ENCODE data around the gene MCEMP1. TPM values are rescaled to one million over a fixed set of nuclear protein-coding genes. Genes with fewer than 3 reads are reported as not detected.
A peak's percentile ranks its signal among the peaks of the same experiment; 100 is the strongest.
"Not testable (repeated sequence)": the region's sequence is repeated elsewhere in the genome, so short reads cannot be mapped to it uniquely, and the experiment has no call there.

MCEMP1 gene
- total RNA-seq, 2 donors from 2014 or later = not detected

- peaks cover 22 to 33% of the 10 kb centered on the region in 2 donors for H3K4me1 Mint-ChIP-seq (ENCODE audit: low read depth in 2 of 2)
- peak overlapping the region; percentile 51 for H3K4me3 Mint-ChIP-seq
- no peaks in the 10 kb centered on the region for H3K27me3 Mint-ChIP-seq
- ATAC-seq (no peak), DNase-seq (ENCODE audit: low spot score) (no peak)
- H3K9me3 Mint-ChIP-seq = peaks cover 6% of the 10 kb centered on the region
- peaks cover 9% of the 10 kb centered on the region for H3K36me3 Mint-ChIP-seq
- no peak overlapping the region for H3K27ac Mint-ChIP-seq
Observed at GRCh38 chr19:7638802-7639465, 38.0 kb upstream of the MCEMP1 start.

DNA sequence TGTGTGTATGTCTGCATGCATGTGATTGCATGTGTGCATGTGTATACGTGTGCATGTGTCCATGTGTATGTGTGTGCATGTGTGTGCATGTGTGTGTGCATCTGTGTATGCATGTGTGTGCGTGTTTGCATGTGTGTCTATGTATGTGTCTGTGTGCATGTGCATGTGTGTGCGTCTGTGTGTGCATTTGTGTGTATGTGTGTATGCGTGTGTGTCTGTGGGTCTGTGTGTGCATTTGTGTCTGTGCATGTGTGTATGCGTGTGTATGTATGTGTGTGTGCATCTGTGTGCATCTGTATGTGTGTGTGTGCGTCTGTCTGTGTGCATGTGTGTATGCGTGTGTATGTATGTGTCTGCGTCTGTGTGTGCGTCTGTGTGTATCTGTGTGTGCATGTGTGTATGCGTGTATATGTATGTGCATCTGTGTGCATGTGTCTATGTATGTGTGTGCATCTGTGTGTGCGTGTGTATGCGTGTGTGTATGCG is 37.0 kb upstream of the MCEMP1 start:
- peaks cover 6% of the 10 kb centered on the region for H3K9me3 Mint-ChIP-seq
- H3K4me1 Mint-ChIP-seq (ENCODE audit: low read depth in 2 of 2) = peaks cover 22 to 29% of the 10 kb centered on the region in 2 donors
- ATAC-seq (no peak), DNase-seq (ENCODE audit: low spot score) (no peak)
- peak overlapping the region; percentile 32 for H3K4me3 Mint-ChIP-seq
- H3K36me3 Mint-ChIP-seq = peaks cover 9% of the 10 kb centered on the region
- H3K27ac Mint-ChIP-seq = no peak overlapping the region
- H3K27me3 Mint-ChIP-seq = no peaks in the 10 kb centered on the region

DNA sequence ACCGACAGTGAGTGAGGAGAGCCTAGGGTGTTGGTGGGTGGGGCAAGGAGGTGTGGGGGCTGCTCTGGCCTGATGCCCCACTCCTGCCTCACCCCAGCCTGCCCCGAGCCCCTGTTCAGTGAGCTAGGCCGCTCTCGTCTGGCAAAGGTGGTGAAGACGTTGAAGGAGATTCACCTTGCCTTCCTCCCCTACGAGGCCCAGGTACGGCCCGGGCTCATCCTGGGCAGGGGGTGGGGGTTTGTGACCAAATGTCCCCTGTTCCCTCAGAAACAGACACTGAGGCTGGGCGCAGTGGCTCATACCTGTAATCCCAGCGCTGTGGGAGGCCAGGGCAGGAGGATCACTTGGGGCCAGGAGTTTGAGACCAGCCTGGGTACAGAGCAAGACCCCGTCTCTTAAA is 36.1 kb upstream of the MCEMP1 start:
- no peak for DNase-seq (ENCODE audit: low spot score)
- ATAC-seq = no peak
- peaks cover 22 to 30% of the 10 kb centered on the region in 2 donors for H3K4me1 Mint-ChIP-seq (ENCODE audit: low read depth in 2 of 2)
- no peak overlapping the region for H3K27ac Mint-ChIP-seq
- H3K27me3 Mint-ChIP-seq = no peaks in the 10 kb centered on the region
- no peak overlapping the region for H3K4me3 Mint-ChIP-seq
- H3K36me3 Mint-ChIP-seq = peaks cover 9% of the 10 kb centered on the region
- H3K9me3 Mint-ChIP-seq = peaks cover 6% of the 10 kb centered on the region

- no peak overlapping the region for H3K4me3 Mint-ChIP-seq
- DNase-seq (ENCODE audit: low spot score) (no peak), ATAC-seq (no peak)
- H3K9me3 Mint-ChIP-seq = peaks cover 6% of the 10 kb centered on the region
- H3K4me1 Mint-ChIP-seq (ENCODE audit: low read depth in 2 of 2) = peaks cover 25% of the 10 kb centered on the region in 2 donors
- H3K27me3 Mint-ChIP-seq = no peaks in the 10 kb centered on the region
- no peak overlapping the region for H3K27ac Mint-ChIP-seq
- peaks cover 9% of the 10 kb centered on the region for H3K36me3 Mint-ChIP-seq
Observed at GRCh38 chr19:7641290-7642276, 35.3 kb upstream of the MCEMP1 start.

- Mint-ChIP-seq H3K4me3 (no peak overlapping the region), H3K27me3 (no peaks in the 10 kb centered on the region), H3K27ac (no peak overlapping the region), H3K9me3 (peaks cover 6% of the 10 kb centered on the region), H3K4me1 (ENCODE audit: low read depth in 2 of 2) (peaks cover 23 to 24% of the 10 kb centered on the region in 2 donors), H3K36me3 (peaks cover 9% of the 10 kb centered on the region)
- ATAC-seq = no peak
- DNase-seq (ENCODE audit: low spot score) = no peak
Observed at GRCh38 chr19:7642295-7643030, 34.4 kb upstream of the MCEMP1 start.

DNA sequence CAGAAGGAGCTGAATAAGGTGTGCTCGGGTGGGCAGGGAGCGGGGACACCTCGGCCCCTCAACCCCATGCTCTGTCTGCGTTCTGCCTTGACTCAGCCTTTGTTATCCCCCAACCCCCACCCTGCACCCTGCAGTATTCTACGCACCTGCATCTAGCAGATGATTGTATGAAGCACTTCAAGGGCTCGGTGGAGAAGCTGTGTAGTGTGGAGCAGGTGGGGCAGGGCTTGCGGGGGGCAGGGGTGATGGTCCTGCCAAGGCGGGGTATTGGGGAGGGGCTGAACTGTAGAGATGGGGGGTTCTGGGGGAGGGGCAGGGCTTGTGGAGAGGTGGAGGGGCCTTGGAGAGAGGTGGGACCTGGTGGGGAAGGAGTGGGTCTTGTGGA is 33.9 kb upstream of the MCEMP1 start:
- Mint-ChIP-seq H3K27me3 (no peaks in the 10 kb centered on the region), H3K4me1 (ENCODE audit: low read depth in 2 of 2) (peaks cover 19 to 20% of the 10 kb centered on the region in 2 donors), H3K27ac (no peak overlapping the region), H3K36me3 (peaks cover 9% of the 10 kb centered on the region), H3K4me3 (no peak overlapping the region), H3K9me3 (peaks cover 6% of the 10 kb centered on the region)
- DNase-seq (ENCODE audit: low spot score) (no peak), ATAC-seq (no peak)

DNA sequence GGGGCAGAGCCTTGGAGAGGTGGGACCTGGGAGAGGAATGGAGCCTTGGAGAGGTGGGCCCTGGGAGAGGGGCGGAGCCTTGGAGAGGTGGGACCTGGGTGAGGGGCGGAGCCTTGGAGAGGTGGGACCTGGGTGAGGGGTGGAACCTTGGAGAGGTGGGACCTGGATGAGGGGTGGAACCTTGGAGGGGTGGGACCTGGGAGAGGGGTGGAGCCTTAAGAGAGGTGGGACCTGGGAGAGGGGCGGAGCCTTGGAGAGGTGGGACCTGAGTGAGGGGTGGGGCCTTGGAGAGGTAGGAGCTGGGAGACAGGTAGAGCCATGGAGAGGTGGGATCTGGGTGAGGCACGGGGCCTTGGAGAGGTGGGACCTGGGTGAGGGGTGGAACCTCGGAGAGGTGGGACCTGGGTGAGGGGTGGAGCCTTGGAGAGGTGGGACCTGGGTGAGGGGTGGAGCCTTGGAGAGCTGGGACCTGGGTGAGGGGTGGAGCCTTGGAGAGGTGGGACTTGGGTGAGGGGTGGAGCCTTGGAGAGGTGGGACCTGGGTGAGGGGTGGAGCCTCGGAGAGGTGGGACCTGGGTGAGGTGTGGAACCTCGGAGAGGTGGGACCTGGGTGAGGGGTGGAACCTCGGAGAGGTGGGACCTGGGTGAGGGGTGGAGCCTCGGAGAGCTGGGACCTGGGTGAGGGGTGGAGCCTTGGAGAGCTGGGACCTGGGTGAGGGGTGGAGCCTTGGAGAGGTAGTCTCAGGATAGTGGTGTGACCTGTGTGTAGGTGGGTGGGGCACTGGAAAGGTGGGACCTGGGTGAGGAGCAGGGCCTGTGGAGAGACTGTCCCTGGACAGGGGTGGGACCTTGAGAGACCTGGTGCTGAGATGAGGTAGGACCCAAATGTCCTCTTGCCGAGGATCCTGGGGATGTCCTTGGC is 33.0 kb upstream of the MCEMP1 start:
- DNase-seq (ENCODE audit: low spot score); H3K36me3 Mint-ChIP-seq; H3K9me3 Mint-ChIP-seq; H3K4me3 Mint-ChIP-seq; H3K27ac Mint-ChIP-seq; H3K27me3 Mint-ChIP-seq; ATAC-seq: not testable (repeated sequence)
- H3K4me1 Mint-ChIP-seq (ENCODE audit: low read depth in 2 of 2) = peaks cover 16 to 19% of the 10 kb centered on the region in 2 donors

GRCh38 chr19:7644550-7644877 is 32.4 kb upstream of the MCEMP1 start:
- ATAC-seq (no peak), DNase-seq (ENCODE audit: low spot score) (no peak)
- Mint-ChIP-seq H3K4me1 (ENCODE audit: low read depth in 2 of 2) (peaks cover 14 to 16% of the 10 kb centered on the region in 2 donors), H3K27me3 (no peaks in the 10 kb centered on the region), H3K36me3 (peaks cover 9% of the 10 kb centered on the region), H3K27ac (peak overlapping the region in 1 of 2 donors; percentile 54), H3K9me3 (peaks cover 6% of the 10 kb centered on the region), H3K4me3 (no peak overlapping the region)

- H3K4me3 Mint-ChIP-seq = no peak overlapping the region
- no peaks in the 10 kb centered on the region for H3K27me3 Mint-ChIP-seq
- peaks cover under 1% of the 10 kb centered on the region for H3K9me3 Mint-ChIP-seq
- DNase-seq (ENCODE audit: low spot score) (no peak), ATAC-seq (no peak)
- H3K36me3 Mint-ChIP-seq = peaks cover 2% of the 10 kb centered on the region
- H3K4me1 Mint-ChIP-seq (ENCODE audit: low read depth in 2 of 2) = peaks cover 7 to 10% of the 10 kb centered on the region in 2 donors
- peak overlapping the region in 1 of 2 donors; percentile 54 for H3K27ac Mint-ChIP-seq
Observed at GRCh38 chr19:7645163-7645562, 31.7 kb upstream of the MCEMP1 start.

DNA sequence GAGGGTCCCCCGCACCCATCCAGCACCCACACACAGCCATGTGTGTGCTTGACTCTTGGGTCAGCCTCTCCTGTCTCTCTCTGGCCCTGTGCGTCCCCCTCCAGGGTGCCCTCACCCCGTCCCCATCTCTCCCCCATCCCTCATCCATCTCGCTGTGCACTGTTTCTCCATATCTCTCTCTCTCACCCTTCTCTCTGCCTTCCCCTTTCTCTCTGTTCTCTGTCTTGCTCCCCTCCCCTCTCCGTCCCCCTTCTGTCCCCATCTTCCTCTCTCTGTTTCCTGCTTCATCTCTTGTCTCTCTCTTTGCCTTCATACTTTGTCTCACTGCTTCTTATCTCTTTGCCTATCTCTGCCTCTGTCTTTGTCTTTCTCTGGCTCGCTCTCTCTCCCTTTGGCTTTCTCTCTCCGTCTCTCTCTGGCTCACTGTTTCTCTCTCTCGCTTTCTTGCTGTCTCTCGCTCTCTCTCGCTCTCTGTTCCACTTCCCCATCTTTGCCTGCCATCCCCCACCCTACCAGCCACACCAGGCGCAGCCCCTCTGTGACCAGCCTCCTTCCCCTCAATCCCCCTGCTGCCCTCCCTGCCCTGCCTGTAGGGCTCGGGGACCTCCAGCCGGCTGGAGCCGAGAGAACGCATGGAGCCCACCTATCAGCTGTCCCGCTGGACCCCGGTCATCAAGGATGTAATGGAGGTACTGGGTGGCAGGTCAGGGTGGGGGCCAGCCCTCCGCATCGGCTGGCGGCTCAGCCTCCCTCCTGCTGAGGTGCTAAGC is 31.0 kb upstream of the MCEMP1 start:
- Mint-ChIP-seq H3K27me3 (no peaks in the 10 kb centered on the region), H3K4me3 (no peak overlapping the region), H3K27ac (no peak overlapping the region), H3K4me1 (ENCODE audit: low read depth in 2 of 2) (peaks cover 4 to 6% of the 10 kb centered on the region in 2 donors), H3K9me3 (no peaks in the 10 kb centered on the region), H3K36me3 (no peaks in the 10 kb centered on the region)
- DNase-seq (ENCODE audit: low spot score) (no peak), ATAC-seq (no peak)

DNA sequence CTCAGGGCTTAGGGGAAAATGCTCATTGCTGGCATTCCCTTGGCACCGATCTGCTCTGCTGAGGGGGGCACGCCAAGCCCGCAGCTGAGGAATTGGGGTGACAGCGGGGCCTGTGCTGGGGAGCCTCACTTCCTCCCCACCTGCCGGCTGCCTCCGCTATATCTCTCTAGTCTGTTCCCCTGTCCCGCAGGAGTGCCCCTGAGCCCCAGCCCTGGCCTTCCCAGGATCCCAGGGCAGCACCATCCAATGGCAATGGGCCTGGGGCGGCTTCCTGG is 30.5 kb upstream of the MCEMP1 start:
- H3K4me3 Mint-ChIP-seq = no peak overlapping the region
- H3K4me1 Mint-ChIP-seq (ENCODE audit: low read depth in 2 of 2) = peaks cover 4 to 6% of the 10 kb centered on the region in 2 donors
- H3K27me3 Mint-ChIP-seq = no peaks in the 10 kb centered on the region
- no peaks in the 10 kb centered on the region for H3K36me3 Mint-ChIP-seq
- no peaks in the 10 kb centered on the region for H3K9me3 Mint-ChIP-seq
- H3K27ac Mint-ChIP-seq = no peak overlapping the region
- ATAC-seq = no peak
- DNase-seq (ENCODE audit: low spot score) = no peak

GRCh38 chr19:7647156-7647555 is 29.7 kb upstream of the MCEMP1 start:
- Mint-ChIP-seq H3K4me1 (ENCODE audit: low read depth in 2 of 2) (peaks cover 6 to 7% of the 10 kb centered on the region in 2 donors), H3K27me3 (no peaks in the 10 kb centered on the region), H3K4me3 (no peak overlapping the region), H3K36me3 (no peaks in the 10 kb centered on the region), H3K9me3 (no peaks in the 10 kb centered on the region), H3K27ac (no peak overlapping the region)
- DNase-seq (ENCODE audit: low spot score) (no peak), ATAC-seq (no peak)

Data from natural killer cell treated with Interleukin-12 subunit alpha and Interleukin-12 subunit beta and Interleukin-15 and Interleukin-18, amount 100 ng/mL, for 72 hours (primary cell).